ENCODE measurements around the gene LZTS2. TPM values are rescaled to one million over a fixed set of nuclear protein-coding genes. Genes with fewer than 3 reads are reported as not detected.

Gene LZTS2
- total and polyA plus RNA-seq, 10 donors, result 21.8 to 76.6 (median 54.6) TPM

GRCh38 chr10:100996678-100997359 lies 2.8 kb upstream of the LZTS2 start:
- peak overlapping the region; percentile 64 to 91 (median 80) for H3K4me3 ChIP-seq
- peak; percentile 91 for DNase-seq
- no peaks in the 10 kb centered on the region for H3K9me3 ChIP-seq
- peak in 1 of 11 experiments; percentile 7 for TF ChIP-seq CTCF (IDR thresholded peaks at IDR 0.05 in 8 of 11, conservative IDR thresholded peaks at IDR 0.05 in 3 of 11)
- no peak for TF ChIP-seq POLR2A (IDR thresholded peaks at IDR 0.05)
- peak in 2 of 3 donors; percentile 3 to 54 for TF ChIP-seq POLR2AphosphoS5 (IDR thresholded peaks at IDR 0.05)
- peak overlapping the region; percentile 93 to 99 (median 98) for H3K27ac ChIP-seq
- H3K27me3 ChIP-seq (replicated peaks in 1 of 7), result no peaks in the 10 kb centered on the region
- intact Hi-C loops (cut with DNase I; ENCODE audit: low total_unique reads), result no loop called here
- H3K36me3 ChIP-seq, result peaks cover 0 to 28% (median 14%) of the 10 kb centered on the region in 6 donors
- WGBS, 5 donors, result 4 to 8% (median 5%) methylated on average over 23 to 46 of the region's 46 CpGs
- peaks cover 17 to 56% (median 45%) of the 10 kb centered on the region in 6 donors for H3K4me1 ChIP-seq

GRCh38 chr10:100997360-100998182 lies 2.0 kb upstream of the LZTS2 start:
- 0 to 1% (median 1%) methylated on average over 31 to 66 of the region's 66 CpGs for whole genome bisulfite sequencing, 5 donors
- intact Hi-C loops (cut with DNase I; ENCODE audit: low total_unique reads), result no loop called here

GRCh38 chr10:100998183-100998990 lies 1.2 kb upstream of the LZTS2 start:
- peak; percentile 92 for DNase-seq
- Histone ChIP-seq H3K27ac (peak overlapping the region; percentile 93 to 99 (median 98)), H3K9me3 (no peaks in the 10 kb centered on the region), H3K4me3 (peak overlapping the region; percentile 64 to 91 (median 80)), H3K27me3 (replicated peaks in 1 of 7) (no peaks in the 10 kb centered on the region), H3K4me1 (peaks cover 17 to 72% (median 57%) of the 10 kb centered on the region in 6 donors), H3K36me3 (peaks cover 0 to 24% (median 7%) of the 10 kb centered on the region in 6 donors)
- 3 to 8% (median 4%) methylated on average over 25 of the region's 25 CpGs for WGBS, 5 donors
- intact Hi-C loops (cut with DNase I; ENCODE audit: low total_unique reads), result no loop called here
- TF ChIP-seq POLR2A (IDR thresholded peaks at IDR 0.05) (no peak), POLR2AphosphoS5 (IDR thresholded peaks at IDR 0.05) (peak; percentile 45 to 55 (median 52)), CTCF (IDR thresholded peaks at IDR 0.05 in 8 of 11, conservative IDR thresholded peaks at IDR 0.05 in 3 of 11) (no peak)

More at GRCh38 chr10:100997360-100998182, 2.0 kb upstream of the LZTS2 start:
- Histone ChIP-seq H3K9me3 (no peaks in the 10 kb centered on the region), H3K27me3 (replicated peaks in 1 of 7) (no peaks in the 10 kb centered on the region), H3K36me3 (peaks cover 0 to 24% (median 13%) of the 10 kb centered on the region in 6 donors), H3K4me1 (peaks cover 17 to 63% (median 52%) of the 10 kb centered on the region in 6 donors), H3K27ac (peak overlapping the region; percentile 93 to 99 (median 98)), H3K4me3 (peak overlapping the region; percentile 64 to 91 (median 80))
- peak; percentile 69 to 93 (median 87) for TF ChIP-seq CTCF (IDR thresholded peaks at IDR 0.05 in 8 of 11, conservative IDR thresholded peaks at IDR 0.05 in 3 of 11)
- TF ChIP-seq POLR2AphosphoS5 (IDR thresholded peaks at IDR 0.05), result peak; percentile 67 to 76 (median 74)
- no peak for TF ChIP-seq POLR2A (IDR thresholded peaks at IDR 0.05)
- DNase-seq, result peak; percentile 95
